DOHH2 (cell line): ENCODE measurements around the gene CA14.

ENCODE experiments used
- EZH2phosphoT487 ChIP-seq: fragments of 200-600 bp; sonication (generic); IDR thresholded peaks from 2 replicates; pipeline ENCODE4 v1.6.1; 2017; ENCODE audit warnings: borderline replicate concordance, mild to moderate bottlenecking, antibody characterized with exemption, low read length, moderate library complexity, mixed read lengths
- TF ChIP-seq, protein P1 (sequence below): fragments of 200-600 bp; sonication (generic); IDR thresholded peaks from one replicate; pipeline ENCODE4 v1.5.1; 2014; ENCODE audit warnings: antibody characterized with exemption, mild to moderate bottlenecking, low read depth, low read length; ENCODE audit not compliant: poor library complexity, severe bottlenecking

DNA sequence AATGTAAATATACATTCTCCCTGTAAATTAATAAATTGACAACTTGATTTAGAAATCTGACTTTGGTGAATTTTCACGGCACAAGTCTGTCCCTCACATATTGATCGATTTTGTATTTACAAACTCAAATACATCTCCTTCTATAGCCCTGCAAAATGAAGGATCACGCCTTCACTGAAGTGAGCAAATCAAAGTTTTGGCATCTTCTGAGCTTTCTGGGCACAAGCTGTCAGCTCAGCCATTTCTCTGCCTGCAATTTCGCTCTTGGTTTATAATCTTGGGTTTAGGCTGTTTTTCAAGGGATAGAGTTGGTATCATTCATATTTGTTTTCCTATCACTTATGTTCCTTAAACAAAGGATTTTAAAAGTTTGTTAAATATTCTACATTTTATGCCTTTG lies 47.5 kb upstream of the CA14 start:
- TF ChIP-seq, protein P1, sequence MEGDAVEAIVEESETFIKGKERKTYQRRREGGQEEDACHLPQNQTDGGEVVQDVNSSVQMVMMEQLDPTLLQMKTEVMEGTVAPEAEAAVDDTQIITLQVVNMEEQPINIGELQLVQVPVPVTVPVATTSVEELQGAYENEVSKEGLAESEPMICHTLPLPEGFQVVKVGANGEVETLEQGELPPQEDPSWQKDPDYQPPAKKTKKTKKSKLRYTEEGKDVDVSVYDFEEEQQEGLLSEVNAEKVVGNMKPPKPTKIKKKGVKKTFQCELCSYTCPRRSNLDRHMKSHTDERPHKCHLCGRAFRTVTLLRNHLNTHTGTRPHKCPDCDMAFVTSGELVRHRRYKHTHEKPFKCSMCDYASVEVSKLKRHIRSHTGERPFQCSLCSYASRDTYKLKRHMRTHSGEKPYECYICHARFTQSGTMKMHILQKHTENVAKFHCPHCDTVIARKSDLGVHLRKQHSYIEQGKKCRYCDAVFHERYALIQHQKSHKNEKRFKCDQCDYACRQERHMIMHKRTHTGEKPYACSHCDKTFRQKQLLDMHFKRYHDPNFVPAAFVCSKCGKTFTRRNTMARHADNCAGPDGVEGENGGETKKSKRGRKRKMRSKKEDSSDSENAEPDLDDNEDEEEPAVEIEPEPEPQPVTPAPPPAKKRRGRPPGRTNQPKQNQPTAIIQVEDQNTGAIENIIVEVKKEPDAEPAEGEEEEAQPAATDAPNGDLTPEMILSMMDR = no peak
- no peak for TF ChIP-seq EZH2phosphoT487
